GM15510 (cell line): ENCODE results near the gene COG5.

ENCODE experiments used
- POLR2A ChIP-seq: IDR thresholded peaks from 3 replicates; pipeline ENCODE4 v1.6.1; 2011; ENCODE audit warnings: borderline replicate concordance; ENCODE audit not compliant: insufficient read length; ENCODE audit errors: extremely low read depth

The COG5 gene

GRCh38 chr7:107501593-107501992 lies 62.1 kb downstream of the COG5 start:
- TF ChIP-seq POLR2A, result no peak

DNA sequence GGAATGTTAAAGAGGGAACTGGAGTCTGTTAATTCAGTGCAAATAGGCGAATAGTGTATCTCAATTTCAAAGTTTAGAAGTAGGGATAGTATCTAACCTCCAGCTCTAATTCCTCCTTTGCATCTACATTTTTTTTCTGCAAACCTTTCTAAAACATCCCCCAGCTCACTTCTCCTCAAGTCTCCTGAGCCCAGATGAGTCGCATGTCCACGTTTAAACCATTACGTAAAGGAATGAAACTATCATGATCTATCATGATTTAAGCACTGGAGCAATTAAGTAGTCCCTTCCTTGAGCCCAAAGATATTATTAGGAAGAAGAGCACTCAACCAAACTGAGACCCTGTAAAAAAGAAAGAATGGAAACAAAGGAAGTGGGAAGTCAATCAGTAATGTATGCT lies 64.0 kb downstream of the COG5 start:
- TF ChIP-seq POLR2A, result no peak

- TF ChIP-seq POLR2A, result no peak
Measured at GRCh38 chr7:107495516-107495915, 68.2 kb downstream of the COG5 start.

DNA sequence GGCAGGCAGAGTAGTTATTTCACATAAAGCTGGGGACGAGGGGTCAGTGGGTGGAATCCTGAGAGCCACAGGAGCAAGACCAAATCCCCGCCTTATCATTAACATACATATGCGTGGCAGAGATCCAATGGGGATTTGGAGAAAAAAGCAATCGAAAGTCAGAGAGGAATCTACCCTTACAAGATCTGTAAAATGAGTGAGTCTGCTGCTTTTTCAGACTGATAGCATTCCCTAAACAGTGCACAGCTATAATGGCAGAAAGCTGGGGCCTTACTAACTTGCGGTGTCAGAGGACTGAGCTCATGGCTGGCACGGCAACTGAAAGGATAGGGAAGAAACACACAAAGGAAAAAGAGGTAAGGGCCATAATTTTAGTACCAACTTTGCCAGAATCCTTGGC lies 68.8 kb downstream of the COG5 start:
- no peak for TF ChIP-seq POLR2A

- no peak for TF ChIP-seq POLR2A
Measured at GRCh38 chr7:107494315-107494751, 69.4 kb downstream of the COG5 start.

DNA sequence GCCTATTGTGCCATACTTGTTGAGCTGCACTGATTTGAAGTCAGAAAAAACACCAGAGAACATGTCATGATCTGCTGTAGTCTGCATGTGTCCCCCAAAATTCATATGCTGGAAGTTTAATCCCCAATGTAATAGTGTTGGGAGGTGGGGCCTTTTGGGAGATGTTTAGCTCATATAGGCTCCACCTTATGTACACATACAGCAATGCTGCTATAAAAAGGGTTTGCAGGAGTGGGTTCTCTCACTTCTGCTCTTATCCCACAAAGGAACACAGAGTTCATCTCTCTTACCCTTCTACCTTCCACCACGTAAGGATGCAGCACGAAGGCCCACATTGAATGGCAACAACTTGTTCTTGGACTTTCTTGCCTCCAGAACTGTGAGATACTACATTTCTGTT lies 70.8 kb downstream of the COG5 start:
- TF ChIP-seq POLR2A, result no peak

GRCh38 chr7:107486041-107486440 lies 77.7 kb downstream of the COG5 start:
- TF ChIP-seq POLR2A, result no peak

DNA sequence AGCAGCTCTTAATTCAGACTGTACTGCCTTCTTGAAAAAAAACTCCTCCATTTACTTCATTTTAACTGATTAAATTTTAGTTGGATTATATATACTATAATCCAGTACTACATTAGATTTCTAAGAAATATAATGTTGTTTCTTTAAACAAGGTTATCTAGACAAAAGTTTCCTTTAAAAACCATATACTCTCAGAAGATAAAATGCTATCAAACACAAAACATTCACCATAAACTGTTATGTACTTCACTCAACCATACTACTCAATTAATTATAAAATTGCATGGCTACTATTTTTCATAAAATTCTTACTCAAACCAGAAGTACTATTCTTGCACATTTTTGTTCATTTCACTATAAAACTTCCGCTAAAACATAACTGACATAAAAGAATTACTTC lies 81.1 kb downstream of the COG5 start:
- no peak for TF ChIP-seq POLR2A

- no peak for TF ChIP-seq POLR2A
Measured at GRCh38 chr7:107480932-107481331, 82.8 kb downstream of the COG5 start.

DNA sequence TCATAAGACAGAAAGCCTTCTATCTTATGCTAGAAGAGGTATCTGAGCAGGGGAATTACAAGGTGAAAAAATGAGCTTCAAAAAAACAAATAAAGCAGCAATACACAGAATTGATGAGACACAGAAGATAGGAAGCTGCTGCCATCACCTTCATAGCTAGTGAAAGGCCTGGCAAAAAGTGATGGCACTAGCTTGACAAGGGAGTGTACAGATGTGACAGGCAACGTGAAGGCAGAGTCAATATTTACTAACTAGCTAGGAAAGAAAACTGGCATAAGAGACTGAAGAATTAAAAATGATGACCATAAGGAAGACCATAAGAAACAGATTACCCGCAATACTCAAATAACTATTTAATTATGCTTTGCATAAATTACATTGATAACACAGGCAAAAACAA lies 84.4 kb downstream of the COG5 start:
- TF ChIP-seq POLR2A, result no peak

- TF ChIP-seq POLR2A, result no peak
Measured at GRCh38 chr7:107474104-107474521, 89.6 kb downstream of the COG5 start.

- TF ChIP-seq POLR2A, result no peak
Measured at GRCh38 chr7:107472116-107472515, 91.6 kb downstream of the COG5 start.

GRCh38 chr7:107471292-107472070 lies 92.2 kb downstream of the COG5 start:
- no peak for TF ChIP-seq POLR2A

DNA sequence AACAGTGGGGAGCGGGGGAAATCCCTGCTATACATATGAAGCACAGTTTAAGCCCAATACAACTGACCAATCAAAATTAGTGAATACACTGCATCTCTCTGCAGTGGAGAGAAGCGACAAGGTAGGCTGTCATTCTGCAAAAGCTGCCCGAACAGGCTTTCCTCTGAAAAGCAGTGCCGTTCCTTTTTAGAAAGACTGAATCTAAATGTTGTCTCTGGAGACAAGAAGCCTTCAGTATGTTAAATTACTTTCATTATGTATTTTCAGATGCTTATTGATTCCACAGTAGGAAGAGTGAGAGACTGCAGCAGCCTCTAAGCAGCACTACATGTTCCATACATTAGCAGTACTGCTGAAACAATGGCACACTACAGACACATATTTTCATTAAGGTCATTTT lies 93.8 kb downstream of the COG5 start, which contains the start of gene GPR22:
GPR22 (plus strand) TSS at position 129 of the 400 bp plus-strand sequence. CDS start 4,004 bp downstream, outside the sequence.
- no peak for TF ChIP-seq POLR2A

DNA sequence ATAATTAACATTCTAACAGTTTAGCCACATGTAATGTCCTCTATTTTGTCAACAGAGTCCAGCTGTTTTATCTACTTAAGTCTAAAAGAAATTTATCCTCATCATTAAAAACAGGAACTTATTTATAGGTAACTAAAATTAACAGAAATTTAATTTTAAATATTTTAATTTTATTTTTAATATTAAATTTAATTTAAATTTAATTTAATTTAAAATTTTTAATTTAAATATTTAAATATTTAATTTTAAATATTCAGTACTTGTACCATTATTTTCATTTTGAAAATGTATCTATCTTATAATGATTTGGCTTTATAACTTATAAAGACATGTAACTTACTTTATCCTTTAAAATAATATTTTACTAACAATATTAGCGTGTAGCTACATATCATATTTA lies 94.9 kb downstream of the COG5 start:
- TF ChIP-seq POLR2A, result no peak

DNA sequence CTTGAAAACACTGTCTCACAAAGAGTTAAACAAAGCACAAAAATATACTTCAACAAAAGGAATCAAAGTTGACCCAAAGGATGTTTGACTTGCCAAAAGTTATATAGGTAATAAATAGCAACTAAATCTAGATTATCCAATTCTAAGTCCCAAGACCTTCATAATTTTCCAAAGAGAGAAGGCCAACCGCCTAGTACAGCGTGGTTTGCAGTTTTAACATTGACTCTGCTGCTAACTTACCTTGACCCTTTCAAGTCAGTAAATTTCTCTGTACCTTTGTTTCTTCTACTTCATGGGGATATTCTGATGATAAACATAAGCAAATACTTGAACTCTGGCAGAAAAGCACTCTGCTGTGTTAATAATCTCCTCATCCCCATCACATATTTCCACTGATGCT lies 95.7 kb downstream of the COG5 start:
- TF ChIP-seq POLR2A, result no peak
